ENCODE data around the gene MEN1. TPM values are rescaled to one million over a fixed set of nuclear protein-coding genes. Genes with fewer than 3 reads are reported as not detected.

The MEN1 gene
- total and polyA plus RNA-seq, 9 of the 15 experiments (the other 6 are each of a cell fraction or from before 2014, with no cell fraction given): 3.4 to 57.2 (median 19.3) TPM

DNA sequence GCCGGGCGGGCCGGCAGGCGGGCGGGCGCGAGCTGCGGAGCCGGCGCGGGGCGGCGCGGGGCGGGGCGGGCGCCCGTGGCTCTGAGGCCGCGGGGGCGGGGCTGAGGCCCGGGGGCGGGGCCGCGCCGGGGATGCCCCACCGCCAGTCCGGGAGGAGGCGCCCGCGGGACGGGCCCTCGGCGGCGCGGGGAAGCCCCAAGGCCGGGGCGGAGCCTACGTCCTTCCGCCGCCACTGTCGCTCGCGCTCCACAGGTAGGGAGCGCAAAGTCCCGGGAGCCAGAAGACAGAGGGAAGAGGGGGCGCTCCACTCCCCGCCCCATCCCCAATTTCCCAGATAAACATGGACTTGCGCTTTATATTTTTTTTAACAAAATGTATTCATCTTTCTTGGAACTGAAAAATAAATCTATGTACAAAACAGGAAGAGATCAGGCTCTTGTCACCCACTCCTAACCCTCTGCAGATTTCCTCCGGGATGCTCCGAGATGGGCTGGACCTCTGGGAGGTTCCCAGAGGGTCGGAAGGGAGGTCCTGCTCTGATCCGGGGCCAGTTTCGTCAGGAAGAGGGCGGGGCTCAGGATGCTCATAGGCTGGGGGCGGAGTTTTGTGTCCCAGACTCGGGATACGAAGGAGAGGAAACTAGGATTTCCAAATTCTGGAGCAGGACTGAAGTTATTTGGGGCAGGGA is 7.0 kb downstream of the MEN1 start, which contains the start of gene MAP4K2:
TSS of gene MAP4K2 (minus strand) at position 57 of the 688 bp plus-strand sequence. CDS start 65 bp downstream, outside the sequence.
- peak within 1 kb of the TSS; percentile 77 for H2AFZ ChIP-seq (ENCODE audit: low read depth, low read length)
- ChIA-PET POLR2A (interaction anchor here (1.2 to 1.4 kb wide), 2 partner anchors 9 to 24 kb away, joined by 3 to 4 read pairs; partner anchors contain the start of gene SF1), CTCF (ENCODE audit: low intra/inter-chr PET ratio) (interaction anchor here (0.6 to 1.1 kb wide), 2 partner anchors 16 to 165 kb away, joined by 3 to 4 read pairs; no protein-coding TSS in a partner anchor)
- in situ Hi-C loops (cut with MboI): no loop called here
- H3K9me1 ChIP-seq (ENCODE audit: control insufficient read depth, insufficient read depth, low read length): no peaks in the 10 kb centered on the region
- no peaks in the 10 kb centered on the region for H4K20me1 ChIP-seq (replicated peaks; ENCODE audit: control insufficient read depth, insufficient read depth, low read length)
- intact Hi-C loops (cut with micrococcal nuclease): loop anchor here (2.0 to 5.0 kb wide), 2 partner anchors 25 to 39 kb away; partner anchors contain the start of genes CDC42BPG and SF1
- H3K9me3 ChIP-seq (replicated peaks; ENCODE audit: control insufficient read depth, insufficient read depth, low read depth, low read length): no peaks in the 10 kb centered on the region
- H3K36me3 ChIP-seq (ENCODE audit: control insufficient read depth, insufficient read depth, low read length): peaks cover 45% of the 10 kb centered on the region; the same call in 2 of the 3 replicates
- H3K79me2 ChIP-seq (ENCODE audit: control insufficient read depth, insufficient read depth, low read length): no peaks in the 10 kb centered on the region
- WGBS (ENCODE audit: insufficient coverage, low coverage, missing lambda C conversion rate): 3% methylated on average over 12 of the region's 58 CpGs
- peaks cover 30 to 62% of the 10 kb centered on the region in 2 experiments for H3K4me1 ChIP-seq (replicated peaks in 1 of 2; ENCODE audit: control insufficient read depth in 2 of 2, insufficient read depth in 2 of 2, low read length in 2 of 2)
- H3K27ac ChIP-seq (ENCODE audit: extremely low read depth, low read depth, low read length): peak within 1 kb of the TSS; percentile 39
- DNase-seq (ENCODE audit: extremely low read depth in 1 of 4, low spot score in 3 of 4) (peak; percentile 88 to 98 (median 98)), FAIRE-seq (peak; percentile 79), ATAC-seq (peak; percentile 94)
- peak within 1 kb of the TSS; percentile 91 for H3K4me2 ChIP-seq (ENCODE audit: insufficient read depth, low read length)
- TSS peak; percentile 47 for BruUV-seq (replicated peaks)
- H3K27me3 ChIP-seq (ENCODE audit: control insufficient read depth in 2 of 2, insufficient read depth in 2 of 2, low read length in 2 of 2): no peaks in the 10 kb centered on the region
- peak within 1 kb of the TSS; percentile 62 to 87 for H3K9ac ChIP-seq (ENCODE audit: insufficient read depth in 1 of 2, low read depth in 2 of 2, low read length in 2 of 2)
- peak within 1 kb of the TSS; percentile 55 for H3K4me3 ChIP-seq
- no peak for TF ChIP-seq ZNF347 (CRISPR knock-in tag; IDR thresholded peaks at IDR 0.05; ENCODE audit: low read depth)
- no peak for TF ChIP-seq BRD4 (IDR thresholded peaks at IDR 0.05)
- TF ChIP-seq ZBTB1 (CRISPR knock-in tag; IDR thresholded peaks at IDR 0.05; ENCODE audit: borderline replicate concordance, low read depth): no peak
- no peak for TF ChIP-seq CBX2 (IDR thresholded peaks at IDR 0.05; ENCODE audit: insufficient read depth, low read length, poor library complexity, severe bottlenecking)
- TF ChIP-seq POLR3A (IDR thresholded peaks at IDR 0.05; ENCODE audit: borderline replicate concordance, extremely low read depth, insufficient read depth, insufficient read length): no peak
- TF ChIP-seq, protein P1, sequence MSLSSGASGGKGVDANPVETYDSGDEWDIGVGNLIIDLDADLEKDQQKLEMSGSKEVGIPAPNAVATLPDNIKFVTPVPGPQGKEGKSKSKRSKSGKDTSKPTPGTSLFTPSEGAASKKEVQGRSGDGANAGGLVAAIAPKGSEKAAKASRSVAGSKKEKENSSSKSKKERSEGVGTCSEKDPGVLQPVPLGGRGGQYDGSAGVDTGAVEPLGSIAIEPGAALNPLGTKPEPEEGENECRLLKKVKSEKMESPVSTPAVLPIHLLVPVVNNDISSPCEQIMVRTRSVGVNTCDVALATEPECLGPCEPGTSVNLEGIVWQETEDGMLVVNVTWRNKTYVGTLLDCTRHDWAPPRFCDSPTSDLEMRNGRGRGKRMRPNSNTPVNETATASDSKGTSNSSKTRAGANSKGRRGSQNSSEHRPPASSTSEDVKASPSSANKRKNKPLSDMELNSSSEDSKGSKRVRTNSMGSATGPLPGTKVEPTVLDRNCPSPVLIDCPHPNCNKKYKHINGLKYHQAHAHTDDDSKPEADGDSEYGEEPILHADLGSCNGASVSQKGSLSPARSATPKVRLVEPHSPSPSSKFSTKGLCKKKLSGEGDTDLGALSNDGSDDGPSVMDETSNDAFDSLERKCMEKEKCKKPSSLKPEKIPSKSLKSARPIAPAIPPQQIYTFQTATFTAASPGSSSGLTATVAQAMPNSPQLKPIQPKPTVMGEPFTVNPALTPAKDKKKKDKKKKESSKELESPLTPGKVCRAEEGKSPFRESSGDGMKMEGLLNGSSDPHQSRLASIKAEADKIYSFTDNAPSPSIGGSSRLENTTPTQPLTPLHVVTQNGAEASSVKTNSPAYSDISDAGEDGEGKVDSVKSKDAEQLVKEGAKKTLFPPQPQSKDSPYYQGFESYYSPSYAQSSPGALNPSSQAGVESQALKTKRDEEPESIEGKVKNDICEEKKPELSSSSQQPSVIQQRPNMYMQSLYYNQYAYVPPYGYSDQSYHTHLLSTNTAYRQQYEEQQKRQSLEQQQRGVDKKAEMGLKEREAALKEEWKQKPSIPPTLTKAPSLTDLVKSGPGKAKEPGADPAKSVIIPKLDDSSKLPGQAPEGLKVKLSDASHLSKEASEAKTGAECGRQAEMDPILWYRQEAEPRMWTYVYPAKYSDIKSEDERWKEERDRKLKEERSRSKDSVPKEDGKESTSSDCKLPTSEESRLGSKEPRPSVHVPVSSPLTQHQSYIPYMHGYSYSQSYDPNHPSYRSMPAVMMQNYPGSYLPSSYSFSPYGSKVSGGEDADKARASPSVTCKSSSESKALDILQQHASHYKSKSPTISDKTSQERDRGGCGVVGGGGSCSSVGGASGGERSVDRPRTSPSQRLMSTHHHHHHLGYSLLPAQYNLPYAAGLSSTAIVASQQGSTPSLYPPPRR (CRISPR knock-in tag; IDR thresholded peaks at IDR 0.05; ENCODE audit: borderline replicate concordance): no peak
- TF ChIP-seq, protein P2, sequence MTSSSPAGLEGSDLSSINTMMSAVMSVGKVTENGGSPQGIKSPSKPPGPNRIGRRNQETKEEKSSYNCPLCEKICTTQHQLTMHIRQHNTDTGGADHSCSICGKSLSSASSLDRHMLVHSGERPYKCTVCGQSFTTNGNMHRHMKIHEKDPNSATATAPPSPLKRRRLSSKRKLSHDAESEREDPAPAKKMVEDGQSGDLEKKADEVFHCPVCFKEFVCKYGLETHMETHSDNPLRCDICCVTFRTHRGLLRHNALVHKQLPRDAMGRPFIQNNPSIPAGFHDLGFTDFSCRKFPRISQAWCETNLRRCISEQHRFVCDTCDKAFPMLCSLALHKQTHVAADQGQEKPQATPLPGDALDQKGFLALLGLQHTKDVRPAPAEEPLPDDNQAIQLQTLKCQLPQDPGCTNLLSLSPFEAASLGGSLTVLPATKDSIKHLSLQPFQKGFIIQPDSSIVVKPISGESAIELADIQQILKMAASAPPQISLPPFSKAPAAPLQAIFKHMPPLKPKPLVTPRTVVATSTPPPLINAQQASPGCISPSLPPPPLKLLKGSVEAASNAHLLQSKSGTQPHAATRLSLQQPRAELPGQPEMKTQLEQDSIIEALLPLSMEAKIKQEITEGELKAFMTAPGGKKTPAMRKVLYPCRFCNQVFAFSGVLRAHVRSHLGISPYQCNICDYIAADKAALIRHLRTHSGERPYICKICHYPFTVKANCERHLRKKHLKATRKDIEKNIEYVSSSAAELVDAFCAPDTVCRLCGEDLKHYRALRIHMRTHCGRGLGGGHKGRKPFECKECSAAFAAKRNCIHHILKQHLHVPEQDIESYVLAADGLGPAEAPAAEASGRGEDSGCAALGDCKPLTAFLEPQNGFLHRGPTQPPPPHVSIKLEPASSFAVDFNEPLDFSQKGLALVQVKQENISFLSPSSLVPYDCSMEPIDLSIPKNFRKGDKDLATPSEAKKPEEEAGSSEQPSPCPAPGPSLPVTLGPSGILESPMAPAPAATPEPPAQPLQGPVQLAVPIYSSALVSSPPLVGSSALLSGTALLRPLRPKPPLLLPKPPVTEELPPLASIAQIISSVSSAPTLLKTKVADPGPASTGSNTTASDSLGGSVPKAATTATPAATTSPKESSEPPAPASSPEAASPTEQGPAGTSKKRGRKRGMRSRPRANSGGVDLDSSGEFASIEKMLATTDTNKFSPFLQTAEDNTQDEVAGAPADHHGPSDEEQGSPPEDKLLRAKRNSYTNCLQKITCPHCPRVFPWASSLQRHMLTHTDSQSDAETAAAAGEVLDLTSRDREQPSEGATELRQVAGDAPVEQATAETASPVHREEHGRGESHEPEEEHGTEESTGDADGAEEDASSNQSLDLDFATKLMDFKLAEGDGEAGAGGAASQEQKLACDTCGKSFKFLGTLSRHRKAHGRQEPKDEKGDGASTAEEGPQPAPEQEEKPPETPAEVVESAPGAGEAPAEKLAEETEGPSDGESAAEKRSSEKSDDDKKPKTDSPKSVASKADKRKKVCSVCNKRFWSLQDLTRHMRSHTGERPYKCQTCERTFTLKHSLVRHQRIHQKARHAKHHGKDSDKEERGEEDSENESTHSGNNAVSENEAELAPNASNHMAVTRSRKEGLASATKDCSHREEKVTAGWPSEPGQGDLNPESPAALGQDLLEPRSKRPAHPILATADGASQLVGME (CRISPR knock-in tag; IDR thresholded peaks at IDR 0.05): no peak
- TF ChIP-seq ARID1B (IDR thresholded peaks at IDR 0.05): 0 out of 2 replicates have a peak, but pooled peaks have one; percentile 10
- no peak for TF ChIP-seq ZNF707 (CRISPR knock-in tag; conservative IDR thresholded peaks at IDR 0.05)
